ENCODE results near the gene COBL.

COBL gene

DNA sequence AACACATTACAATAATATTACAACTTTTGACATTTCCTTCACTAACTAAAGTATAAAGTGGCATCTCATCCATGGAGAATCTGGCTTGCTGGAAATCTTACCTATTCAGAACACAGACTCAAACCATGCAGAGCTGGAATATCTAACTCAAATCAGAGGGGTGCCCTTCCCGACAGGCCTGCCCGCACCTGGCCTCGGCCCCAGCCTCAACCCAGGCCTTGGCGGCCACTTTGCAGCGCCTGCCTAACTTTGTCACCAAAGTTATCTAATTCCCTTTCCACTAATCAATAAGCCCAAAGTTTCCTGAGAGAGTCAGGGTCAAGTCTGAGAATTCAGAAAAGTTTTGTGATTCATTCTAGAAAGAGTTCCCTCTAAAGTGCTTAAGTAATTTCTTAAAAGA is 212.9 kb downstream of the COBL start:
- DNase-seq = no peak

DNA sequence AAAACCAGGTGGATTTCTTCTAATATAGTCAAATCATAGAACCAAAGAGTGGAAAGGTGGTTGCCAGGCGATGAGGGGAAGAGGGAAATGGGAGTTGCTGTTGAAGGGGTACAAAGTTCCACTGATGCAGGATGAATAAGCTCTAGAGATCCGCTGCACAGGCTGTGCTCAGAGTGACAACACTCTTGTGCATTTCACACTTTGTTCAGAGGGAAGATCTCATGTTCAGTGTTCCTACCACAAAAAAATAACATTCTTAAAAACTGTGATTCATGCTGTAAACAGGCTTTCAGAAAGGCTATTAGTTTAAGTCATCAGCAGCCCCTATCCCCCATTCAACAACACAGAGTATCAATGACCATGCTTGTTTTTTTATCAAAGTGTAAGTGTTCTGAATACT is 213.8 kb downstream of the COBL start:
- DNase-seq = no peak

DNA sequence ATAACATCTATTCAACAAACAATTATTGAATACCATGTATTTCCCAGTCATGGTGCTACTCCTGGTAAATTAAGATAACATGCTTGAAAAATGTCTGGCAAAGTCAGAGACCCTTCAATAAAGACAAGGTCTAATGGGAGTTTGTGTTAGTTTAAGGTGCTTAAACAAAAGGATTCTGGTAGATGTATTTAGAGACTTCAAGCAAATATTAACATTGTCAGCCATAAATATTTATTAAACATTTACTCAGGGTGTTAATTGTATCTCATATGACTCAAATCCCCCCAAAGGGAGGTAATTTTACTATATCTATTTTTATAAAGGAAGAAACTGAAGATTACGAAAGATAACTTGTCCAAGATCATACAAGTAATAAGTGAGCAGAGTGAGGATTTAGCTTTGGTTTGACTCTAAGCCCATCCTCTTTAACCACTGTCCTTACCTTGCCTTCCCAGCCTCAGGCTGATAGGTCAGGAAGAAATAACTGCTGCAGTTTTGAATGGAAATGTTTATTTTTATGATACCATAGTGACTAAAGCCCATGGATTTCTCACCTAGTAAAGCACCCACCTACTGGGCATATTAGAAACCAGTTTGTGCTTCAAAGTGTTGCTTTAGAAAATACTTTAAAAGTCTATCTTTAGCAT is 215.4 kb downstream of the COBL start:
- DNase-seq = no peak

DNA sequence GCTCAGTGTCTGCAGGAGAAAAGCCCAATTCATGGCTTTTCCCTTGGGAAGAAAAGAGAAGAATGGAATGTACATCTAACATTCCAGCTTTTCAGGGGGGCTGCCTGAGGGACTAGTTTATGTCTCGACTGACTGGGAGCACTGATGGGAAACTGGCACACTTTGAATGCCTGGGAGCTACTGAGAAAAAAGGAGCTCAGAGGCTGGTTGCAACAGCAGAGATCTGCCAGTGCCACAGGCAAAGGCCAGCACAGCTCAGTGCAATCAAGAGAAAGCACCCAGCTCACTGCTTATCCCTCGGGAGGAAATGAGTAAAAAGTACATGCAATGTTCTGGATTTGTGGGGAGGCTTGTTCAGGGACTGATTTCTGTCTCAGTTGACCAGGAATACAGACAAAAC is 226.2 kb downstream of the COBL start:
- no peak for DNase-seq

DNA sequence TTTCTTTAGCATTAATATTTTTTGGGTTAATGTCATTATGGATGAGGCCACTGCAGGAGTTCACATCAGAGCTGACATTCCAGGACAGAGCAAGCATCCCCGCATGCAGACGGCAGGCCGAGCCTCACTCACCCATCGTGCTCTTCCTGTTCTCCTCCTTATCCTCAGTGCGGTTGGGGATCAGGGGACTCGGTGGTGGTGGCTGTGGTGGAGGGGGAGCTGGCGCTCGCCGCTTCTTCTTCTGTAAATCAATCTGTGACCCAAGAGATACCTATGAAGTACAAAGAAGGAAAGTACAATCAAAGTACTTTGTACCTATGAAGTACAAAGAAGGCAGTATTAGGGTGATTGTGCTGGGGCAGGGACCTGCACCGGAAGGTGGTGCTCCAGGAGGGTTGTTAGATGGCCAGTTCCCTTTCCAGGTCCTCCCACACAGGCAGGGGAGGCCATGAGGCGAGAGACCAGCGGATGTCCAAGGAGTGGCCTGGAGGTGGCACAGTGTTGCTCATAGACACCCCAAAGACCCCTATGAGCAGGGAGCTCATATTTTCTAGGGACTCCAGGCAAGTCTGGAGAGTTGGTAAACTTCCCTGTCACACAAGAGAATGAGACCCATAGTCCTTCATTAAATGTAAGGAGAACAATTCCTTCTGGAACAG is 231.4 kb downstream of the COBL start:
- DNase-seq = no peak

DNA sequence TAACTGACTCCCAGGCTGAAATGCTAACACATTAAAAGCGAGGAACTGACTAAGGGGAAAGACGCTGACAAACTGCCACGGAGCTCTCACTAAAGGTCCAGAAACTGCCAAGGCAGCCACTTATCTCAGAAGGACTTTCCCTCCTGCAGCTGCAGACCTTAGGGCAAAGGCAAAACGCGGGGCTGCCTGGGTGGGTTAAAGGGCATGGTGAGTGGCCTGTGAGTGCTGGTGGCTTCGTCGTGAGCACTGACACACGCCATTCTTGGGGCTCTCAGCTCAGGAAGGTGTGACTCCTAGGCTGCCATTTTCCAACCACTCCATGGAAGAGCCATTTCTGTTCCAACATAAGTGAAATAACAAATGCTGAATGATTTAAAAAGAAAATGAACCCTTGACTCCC is 232.5 kb downstream of the COBL start:
- DNase-seq = no peak

DNA sequence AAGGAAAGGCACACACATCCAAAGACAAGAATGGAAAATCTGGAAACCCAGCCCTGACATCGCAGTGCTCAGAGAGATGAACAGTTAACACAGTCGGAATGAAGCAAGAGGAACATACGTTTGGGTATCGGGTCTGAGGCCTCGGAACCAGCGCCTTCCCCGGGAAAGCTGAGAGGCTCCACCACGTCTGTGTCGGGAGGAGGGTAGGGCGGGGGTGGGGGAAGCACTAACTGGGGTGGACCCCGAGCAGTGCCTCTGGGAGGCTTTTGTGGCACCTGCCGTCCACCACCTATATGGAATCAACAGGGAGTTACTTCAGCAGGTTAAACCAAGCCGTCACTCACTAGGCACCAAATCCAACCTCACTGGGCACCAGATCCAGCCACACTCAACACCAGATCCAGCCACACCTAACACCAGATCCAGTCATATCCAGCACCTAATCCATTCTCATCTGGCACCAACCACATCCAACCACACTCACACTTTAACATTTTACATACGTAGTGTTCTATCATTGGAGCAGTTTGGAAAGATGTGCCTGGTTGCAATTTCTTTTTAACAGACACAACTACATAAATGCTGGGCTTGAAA is 233.6 kb downstream of the COBL start:
- no peak for DNase-seq

DNA sequence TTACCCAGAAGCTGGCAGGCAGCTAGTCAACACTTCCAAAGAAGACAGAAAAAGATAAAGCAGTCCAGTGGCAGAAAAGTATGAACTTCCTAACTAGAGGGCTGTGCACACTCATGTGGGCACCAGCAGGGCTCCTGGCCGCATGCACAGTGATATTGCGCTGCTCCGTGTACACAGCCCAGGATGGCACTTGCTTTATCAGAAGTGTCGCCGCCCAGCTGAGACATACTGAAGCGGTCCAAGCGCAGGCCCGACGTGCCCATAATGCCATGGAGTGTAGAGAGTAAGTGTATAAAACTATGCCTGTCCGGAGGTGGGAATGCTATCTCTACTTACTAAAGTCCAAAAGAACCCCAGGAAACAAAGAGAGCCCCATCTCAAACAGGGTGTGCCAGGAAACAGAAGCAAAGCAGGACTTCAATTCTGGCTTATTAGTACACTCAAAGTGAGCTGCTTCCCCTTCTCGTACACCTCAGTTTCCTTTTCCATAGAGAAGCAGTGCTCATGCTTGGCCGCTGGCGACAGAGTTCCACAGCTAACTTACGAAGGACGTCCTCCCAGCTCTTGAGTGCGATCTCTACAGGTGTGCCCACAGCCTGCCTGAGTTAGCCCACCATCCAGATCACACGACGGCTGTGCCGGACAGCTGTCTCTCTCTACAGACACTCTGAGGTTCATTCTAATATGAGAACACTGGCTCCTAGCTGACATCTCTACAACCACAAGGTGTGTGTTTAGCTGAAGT is 234.3 kb downstream of the COBL start:
- DNase-seq = no peak

DNA sequence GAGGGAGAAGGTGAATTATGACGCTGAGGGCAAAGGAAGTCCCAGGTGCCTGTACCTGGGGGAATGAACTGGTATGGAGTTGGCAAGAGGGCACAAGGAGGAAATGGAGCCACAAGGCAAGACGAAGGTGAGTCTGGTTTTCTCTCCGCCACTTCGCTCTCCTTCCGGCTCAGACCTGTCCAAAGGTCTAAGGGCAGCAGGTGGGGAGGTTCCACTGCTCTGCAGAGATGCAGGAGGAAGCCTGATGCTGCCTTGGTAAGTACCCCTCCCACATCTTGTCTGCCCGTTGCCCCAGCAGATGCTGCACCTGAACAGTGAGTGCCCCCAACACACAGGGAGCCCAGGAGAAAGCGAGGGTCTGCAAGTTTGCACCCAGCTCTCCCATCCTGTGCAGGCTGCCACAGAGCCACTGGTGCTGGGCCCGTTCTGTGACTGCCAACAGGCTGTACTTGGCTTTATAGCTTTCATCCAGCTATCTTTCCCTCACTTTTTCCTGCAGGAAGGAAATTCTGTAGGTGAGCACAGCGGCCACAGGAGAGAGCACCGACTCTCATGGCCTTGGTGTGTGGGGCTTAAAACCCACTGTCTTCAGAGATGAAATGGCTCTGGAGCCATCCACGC is 235.2 kb downstream of the COBL start:
- no peak for DNase-seq

DNA sequence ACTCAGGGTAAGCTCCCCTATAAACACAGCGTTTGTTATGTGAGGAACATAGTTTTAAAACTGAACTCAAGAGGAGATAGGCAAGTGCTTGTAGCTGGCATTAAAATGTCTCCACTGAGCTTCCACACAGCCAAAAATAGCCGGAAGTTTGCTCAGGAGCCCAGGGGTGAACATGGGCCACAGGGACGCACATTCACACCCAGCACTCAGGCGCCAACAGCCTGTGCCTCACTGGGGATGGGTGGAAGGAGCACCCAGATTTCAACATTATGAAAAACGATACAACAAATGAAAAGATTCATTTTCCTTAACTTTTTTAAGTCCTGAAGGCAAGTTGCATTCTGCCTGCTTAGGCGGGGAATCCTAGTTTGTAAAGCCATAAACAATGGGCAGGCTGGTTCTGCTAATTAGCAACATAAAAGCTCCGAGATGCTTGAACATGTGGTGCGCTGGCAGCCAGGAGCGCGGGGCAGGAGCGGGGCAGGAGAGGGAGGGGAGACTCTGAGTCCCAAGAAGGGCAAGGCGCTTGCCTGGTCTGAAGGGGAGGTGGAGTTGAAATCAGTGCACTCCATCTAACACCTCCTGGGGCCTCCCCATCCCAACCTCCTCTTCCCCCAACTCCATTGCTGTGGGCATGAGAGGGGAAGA is 235.9 kb downstream of the COBL start:
- no peak for DNase-seq

DNA sequence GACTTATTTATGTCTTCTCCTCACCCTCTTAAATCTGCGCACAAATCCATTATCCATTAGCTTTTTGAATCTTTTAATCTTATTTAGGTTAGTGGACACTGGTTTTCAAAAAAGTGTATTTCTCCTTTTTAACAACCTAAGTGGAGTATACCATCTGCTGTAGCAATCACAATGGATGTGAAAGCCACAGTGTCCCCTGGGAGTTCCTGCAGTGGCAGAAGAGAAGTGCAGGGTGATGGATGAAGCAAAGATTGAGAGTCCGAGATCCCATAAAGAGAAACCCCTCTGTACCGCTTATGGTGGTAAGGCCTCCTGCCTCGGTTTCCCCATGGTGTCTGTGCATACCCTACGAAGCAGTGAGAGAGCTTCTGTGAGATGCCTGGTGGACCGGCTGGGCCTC is 236.4 kb downstream of the COBL start:
- no peak for DNase-seq

DNA sequence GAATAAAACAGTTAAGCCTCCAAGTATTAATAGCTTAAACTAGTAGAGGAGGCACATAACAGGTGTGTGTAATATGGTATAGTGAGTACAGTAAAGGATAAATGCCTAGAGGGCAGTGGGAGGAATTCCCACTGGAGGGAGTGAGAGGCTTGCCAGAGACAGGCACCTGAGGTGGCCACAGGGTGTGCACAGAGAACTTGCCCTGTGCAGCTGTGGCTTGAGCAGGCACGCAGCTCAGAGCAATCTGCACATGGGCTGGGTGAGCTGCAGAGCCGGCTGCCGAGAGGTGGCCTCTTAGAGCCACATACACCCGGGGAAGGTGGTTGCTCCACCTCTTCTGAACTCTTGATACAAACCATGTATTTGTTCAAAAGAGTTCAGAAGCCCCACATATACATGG is 237.1 kb downstream of the COBL start:
- DNase-seq = no peak

DNA sequence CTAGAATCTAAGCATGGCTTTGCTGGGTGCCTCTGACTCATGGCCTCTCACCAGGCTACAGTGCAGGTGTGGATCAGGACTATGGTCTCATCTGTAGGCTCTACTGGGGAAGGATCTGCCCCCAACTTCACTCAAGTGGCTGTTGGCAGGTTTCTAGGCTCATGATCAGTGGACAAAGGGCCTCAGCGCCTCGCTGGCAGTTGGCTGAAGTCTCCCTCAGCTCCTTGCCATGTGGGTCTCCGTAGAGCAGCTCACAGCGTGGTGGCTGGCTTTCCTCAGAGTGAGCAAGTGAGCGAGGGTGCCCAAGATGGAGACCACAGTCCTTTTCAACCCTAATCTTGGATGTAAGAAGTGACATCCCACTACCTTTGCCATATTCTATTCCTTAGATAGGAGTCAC is 238.0 kb downstream of the COBL start:
- DNase-seq = no peak

DNA sequence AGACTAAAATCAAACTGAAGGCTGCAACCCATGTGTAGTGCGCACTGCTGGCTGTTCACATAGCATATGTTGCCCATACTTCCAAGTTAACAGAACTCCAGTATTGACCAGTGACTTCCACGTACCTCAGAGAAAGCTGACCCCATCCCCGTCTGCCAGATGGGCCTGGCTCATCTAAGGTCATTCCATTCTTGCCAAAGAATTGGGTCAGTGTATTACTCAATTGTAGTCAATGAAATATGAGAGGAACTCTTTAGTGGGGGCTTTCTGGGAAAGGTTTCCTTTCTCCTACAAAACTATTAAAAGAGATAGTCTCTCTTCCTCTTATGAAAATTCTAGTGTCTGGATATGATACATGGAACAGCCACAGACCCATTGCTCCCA is 238.6 kb downstream of the COBL start:
- no peak for DNase-seq

DNA sequence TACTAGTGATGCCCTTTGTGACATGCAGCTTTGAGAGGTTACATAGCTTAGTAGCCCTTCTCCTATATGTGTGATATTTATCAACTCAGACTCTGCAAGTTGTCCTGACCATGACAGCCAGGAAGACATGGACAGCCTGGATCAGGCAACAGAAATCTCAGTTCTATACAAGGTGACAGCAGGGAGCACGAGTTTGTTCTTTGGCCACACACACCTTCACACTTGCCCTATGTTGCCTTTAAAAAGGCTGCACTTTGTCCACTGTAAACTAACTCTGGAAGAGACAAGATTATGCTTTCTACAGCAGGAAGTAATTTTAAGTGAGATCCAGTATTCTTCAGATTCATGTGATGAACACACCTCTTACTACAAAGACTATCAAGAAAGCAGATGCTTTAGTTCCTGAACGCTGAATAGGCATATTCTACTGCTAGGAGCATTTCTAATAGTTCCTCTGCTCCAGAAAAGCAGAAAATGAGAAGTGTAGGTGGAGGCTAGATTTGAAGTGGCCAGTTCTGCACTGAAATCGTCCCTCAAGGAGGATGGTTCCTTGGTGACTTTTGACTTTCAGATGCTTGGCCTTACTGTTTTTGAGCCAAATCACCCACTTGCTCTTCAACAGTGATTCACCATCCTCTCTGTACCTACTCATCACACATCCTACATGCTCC is 239.2 kb downstream of the COBL start:
- no peak for DNase-seq

DNA sequence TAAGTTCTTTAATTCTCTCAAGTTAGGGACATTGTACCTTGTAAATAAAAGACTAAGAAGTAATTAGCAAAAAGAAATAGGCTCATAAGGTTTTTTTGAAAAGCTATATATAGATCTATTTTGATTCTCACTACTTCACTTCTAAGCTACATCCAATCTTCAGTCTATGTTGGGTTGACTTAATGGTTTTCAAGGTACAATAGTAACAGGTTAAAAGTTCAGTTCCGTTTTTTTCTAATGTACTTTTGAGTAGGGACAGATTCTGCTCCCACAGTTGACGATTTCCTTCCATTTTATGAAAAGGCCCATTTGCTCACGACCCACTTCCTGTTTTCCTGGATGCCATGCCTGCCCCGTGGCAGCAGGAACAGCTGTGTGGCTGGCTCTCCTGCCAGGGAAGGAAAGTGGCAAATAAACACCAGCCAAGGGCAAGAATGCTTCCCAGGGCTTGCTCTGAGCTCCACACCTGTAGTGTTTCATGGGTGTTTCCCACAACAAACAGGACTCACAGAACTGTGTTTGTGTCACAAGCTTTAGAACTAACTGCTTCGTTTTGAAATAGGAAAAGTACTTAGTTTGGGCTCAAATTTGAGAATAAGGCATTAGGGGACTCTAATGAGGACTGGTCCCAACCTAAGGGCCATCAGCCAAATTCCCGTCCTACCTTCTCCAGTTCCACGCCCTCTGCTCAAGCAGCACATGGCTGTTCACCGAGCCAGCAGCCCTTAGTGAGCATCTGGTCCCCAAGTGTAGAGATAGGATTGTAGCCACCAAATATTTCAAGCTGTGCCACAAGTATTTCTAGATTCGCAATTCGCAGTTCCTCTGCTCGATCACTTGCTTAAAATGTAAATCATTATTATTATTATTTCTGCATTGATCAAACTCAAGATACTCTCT is 240.7 kb downstream of the COBL start:
- no peak for DNase-seq

DNA sequence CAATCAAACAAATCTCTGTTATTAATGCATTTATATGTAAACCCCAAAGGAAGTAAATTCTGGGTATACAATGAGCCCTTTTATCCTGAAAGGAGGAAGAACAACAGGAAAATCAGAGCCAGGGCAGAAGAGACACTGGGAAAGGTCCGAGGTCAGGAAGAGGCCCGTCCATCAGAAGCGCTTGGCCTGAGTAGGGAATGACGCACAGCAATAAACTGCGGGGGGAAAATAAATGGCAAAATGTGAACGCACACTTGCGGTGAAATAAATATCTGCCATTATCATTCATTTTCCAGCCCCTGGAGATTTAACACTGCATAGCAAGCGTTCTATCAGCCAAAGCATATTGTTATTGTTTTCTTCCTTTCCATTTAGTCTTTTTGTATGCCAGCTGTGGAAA is 243.4 kb downstream of the COBL start:
- DNase-seq = no peak

DNA sequence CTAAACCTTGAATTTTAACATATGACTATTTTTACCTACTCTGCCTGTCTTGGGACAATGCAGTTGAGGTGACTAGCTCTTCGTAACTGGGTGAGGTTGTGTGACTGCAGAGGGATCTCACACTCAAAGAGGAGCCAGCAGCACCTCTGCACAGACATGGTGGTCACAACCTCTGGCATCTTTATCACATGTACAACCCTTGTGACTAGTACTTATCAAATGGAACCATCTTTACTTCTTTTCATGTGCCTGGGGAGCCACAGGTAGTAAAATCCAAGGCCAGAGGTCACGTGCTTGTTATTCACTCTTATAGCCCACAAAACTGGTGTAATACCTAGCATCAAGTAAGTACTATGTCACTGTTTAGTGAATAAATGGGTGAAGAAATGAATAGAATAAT is 244.3 kb downstream of the COBL start:
- DNase-seq = no peak

DNA sequence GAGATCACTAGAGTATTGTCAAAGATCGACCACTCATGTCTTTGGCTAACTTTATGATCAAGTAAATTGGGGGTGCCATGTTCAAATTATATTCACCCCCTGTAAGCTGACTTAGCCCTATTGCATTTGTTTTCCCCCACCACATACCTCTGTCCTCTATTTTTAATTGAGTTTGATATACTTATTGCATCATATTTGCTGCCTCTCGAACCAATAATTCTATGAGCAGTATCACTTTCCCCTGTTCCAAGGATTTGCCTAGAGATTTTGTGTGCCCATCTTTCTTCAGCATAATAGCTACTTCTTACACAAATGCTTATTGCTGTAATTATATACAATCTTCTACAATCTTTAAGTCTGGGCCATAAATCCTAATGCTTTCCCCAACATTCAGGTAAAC is 245.2 kb downstream of the COBL start:
- no peak for DNase-seq

DNA sequence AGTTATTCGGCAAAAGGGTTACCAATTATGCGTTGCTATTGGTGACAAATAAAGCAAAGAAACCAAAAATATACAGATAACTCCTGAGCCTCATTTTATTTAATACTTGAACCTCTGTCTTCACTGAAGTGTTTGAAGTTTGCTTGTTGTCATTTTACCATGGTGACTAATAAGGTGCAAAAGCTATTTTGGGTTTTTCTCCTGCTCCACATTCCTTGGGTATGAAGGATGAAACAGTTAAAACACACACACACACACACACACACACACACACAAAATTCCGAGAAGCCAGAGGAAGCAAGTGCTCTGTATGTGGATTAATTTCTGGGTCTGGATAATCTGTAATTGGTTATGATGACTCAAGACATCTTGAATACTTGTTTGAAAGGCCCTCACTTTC is 246.5 kb downstream of the COBL start:
- DNase-seq = no peak

DNA sequence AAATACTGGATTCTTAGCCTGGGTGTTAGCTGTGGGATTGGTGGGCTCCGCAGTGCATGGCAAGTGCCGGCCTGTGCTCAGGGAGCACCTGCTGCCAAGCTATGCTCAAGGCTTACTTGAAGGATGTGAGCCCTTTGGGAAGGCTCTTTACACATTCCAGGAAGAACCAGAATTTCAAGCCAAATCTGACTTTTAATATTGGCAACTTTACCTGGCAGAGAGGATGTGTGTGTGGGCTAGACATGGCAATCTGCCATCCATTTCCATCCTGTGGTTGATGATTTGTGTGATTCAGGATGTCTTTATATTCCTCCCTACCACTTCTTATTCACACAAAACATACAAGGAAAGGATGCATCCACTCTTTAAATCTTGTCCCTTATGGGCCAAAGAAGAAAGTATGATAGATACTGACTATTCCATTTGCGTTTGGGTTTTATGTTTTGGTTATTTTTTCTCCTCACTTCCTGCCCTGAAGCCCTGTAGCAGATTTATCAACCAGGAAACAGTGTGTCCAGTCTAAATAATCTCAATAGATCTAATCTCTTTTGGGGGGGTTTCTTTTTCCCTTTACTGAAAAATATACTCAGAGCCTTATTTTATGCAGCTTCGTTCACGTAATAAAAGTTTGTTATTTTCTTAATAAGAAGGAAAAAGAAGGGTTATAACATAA is 247.1 kb downstream of the COBL start:
- no peak for DNase-seq
